Measurements from ENCODE around the gene RPTOR.

The RPTOR gene

GRCh38 chr17:80953471-80954315 lies 409.1 kb downstream of the RPTOR start:
- DNase-seq (ENCODE audit: low spot score), result no peak
- TF ChIP-seq CTCF (IDR thresholded peaks at IDR 0.05; ENCODE audit: extremely low read depth, missing control alignments), result no peak

- DNase-seq (ENCODE audit: low spot score), result no peak
- no peak for TF ChIP-seq CTCF (IDR thresholded peaks at IDR 0.05; ENCODE audit: extremely low read depth, missing control alignments)
Measured at GRCh38 chr17:80955078-80955477, 410.4 kb downstream of the RPTOR start.

- DNase-seq (ENCODE audit: low spot score), result no peak
- no peak for TF ChIP-seq CTCF (IDR thresholded peaks at IDR 0.05; ENCODE audit: extremely low read depth, missing control alignments)
Measured at GRCh38 chr17:80955671-80956280, 411.1 kb downstream of the RPTOR start.

- DNase-seq (ENCODE audit: low spot score), result no peak
- no peak for TF ChIP-seq CTCF (IDR thresholded peaks at IDR 0.05; ENCODE audit: extremely low read depth, missing control alignments)
Measured at GRCh38 chr17:80956321-80957190, 411.9 kb downstream of the RPTOR start.

- DNase-seq (ENCODE audit: low spot score), result no peak
Measured at GRCh38 chr17:80957461-80957941, 412.9 kb downstream of the RPTOR start.

GRCh38 chr17:80959330-80960036 lies 414.8 kb downstream of the RPTOR start:
- no peak for TF ChIP-seq CTCF (IDR thresholded peaks at IDR 0.05; ENCODE audit: extremely low read depth, missing control alignments)
- DNase-seq (ENCODE audit: low spot score), result no peak

More at GRCh38 chr17:80957461-80957941, 412.9 kb downstream of the RPTOR start:
- TF ChIP-seq CTCF (IDR thresholded peaks at IDR 0.05; ENCODE audit: extremely low read depth, missing control alignments), result no peak

Data from GM20000 (cell line).